Prostate gland (tissue), 2 donors: ENCODE data around the gene BICDL2. TPM values are rescaled to one million over a fixed set of nuclear protein-coding genes. Genes with fewer than 3 reads are reported as not detected.
A peak's percentile ranks its signal among the peaks of the same experiment; 100 is the strongest.

Experiments
- DNase-seq: peaks from one replicate; pipeline ENCODE4 v3.0.0-alpha.2; 2019; ENCODE audit warnings: low spot score
- H3K27ac ChIP-seq, 2 donors: fragments of 200-600 bp; sonication (generic); 2 replicates each; pipeline ENCODE4 v1.5.1; 2017 to 2019
- H3K27me3 ChIP-seq: fragments of 200-600 bp; sonication (generic); replicated peaks from 2 replicates; pipeline ENCODE4 v1.5.1; 2019; ENCODE audit not compliant: insufficient read depth
- H3K36me3 ChIP-seq, 2 donors: fragments of 200-600 bp; sonication (generic); 1 replicate in 1 of 2; 2 replicates in 1 of 2; pipeline versions ENCODE4 v1.5.1 to v1.8.1; 2017 to 2019
- H3K4me1 ChIP-seq: fragments of 200-600 bp; sonication (generic); replicated peaks from 2 replicates; pipeline ENCODE4 v1.5.1; 2019
- H3K4me3 ChIP-seq, 2 donors: fragments of 200-600 bp; sonication (generic); 2 replicates each; pipeline ENCODE4 v1.5.1; 2017 to 2019
- H3K9me3 ChIP-seq: fragments of 200-600 bp; sonication (generic); 2 replicates; pipeline ENCODE4 v1.5.1; 2017
- CTCF ChIP-seq, 4 experiments: fragments of 200-600 bp in 2 of 4; fragments of 450-650 bp in 2 of 4; sonication (generic) in 2 of 4; IDR thresholded peaks; 1 replicate in 3 of 4; 2 replicates in 1 of 4; pipeline ENCODE4 v1.5.1; 2016 to 2019; ENCODE audit warnings: antibody characterized with exemption in 4 of 4, mild to moderate bottlenecking in 2 of 4, moderate library complexity in 2 of 4
- POLR2A ChIP-seq: fragments of 450-650 bp; IDR thresholded peaks from one replicate; pipeline ENCODE4 v1.6.1; 2016; ENCODE audit warnings: antibody characterized with exemption, mild to moderate bottlenecking
- POLR2AphosphoS5 ChIP-seq: sonication (generic); formaldehyde crosslinking; IDR thresholded peaks from one replicate; pipeline ENCODE4 v1.6.1; 2017; ENCODE audit warnings: antibody characterized with exemption
- WGBS: methylation state at CpG from one replicate; pipeline ENCODE4 v1.1.5; 2018; 5-methylcytosine and 5-hydroxymethylcytosine counted together
- intact Hi-C: fragments of 100-400 bp; cut with DNase I; formaldehyde crosslinking; loops from one replicate; pipeline ENCODE4 v1.14.2; 2022
- total RNA-seq, 2 donors: library from RNA; depleted of rRNA; stranded (reverse); fragments of >200 nt; gene quantifications; one replicate each; pipeline ENCODE4 v1.1.0, GENCODE V29; 2016

The BICDL2 gene
- total RNA-seq, 2 donors from 2014 or later = 54.6 to 59.6 TPM

DNA sequence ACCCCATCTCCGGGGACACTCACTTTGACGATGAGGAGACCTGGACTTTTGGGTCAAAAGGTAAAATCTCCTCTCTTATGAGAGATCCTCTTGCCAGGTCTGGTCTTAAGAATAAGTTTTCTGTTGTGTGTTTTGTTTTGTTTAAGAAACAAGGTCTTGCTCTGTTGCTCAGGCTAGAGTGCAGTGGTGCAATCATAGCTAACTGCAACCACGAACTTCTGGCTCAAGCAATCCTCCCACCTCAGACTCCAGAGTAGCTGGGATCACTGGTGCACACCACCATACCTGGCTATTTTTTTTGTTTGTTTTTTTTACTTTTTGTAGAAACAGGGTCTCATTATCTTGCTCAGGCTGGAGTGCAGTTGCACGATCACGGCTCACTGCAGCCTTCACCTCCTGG, 13.7 kb upstream of the BICDL2 start:
- TF ChIP-seq POLR2A (no peak), CTCF (IDR thresholded peaks at IDR 0.05) (no peak), POLR2AphosphoS5 (no peak)
- H3K9me3 ChIP-seq = no peaks in the 10 kb centered on the region
- DNase-seq = no peak
- H3K36me3 ChIP-seq = no peaks in the 10 kb centered on the region
- H3K27me3 ChIP-seq = peaks cover 2% of the 10 kb centered on the region
- intact Hi-C loops = no loop called here
- H3K27ac ChIP-seq = no peak overlapping the region
- WGBS = 82% methylated on average over 5 of the region's 5 CpGs
- no peak overlapping the region for H3K4me3 ChIP-seq
- H3K4me1 ChIP-seq = peaks cover 10% of the 10 kb centered on the region

DNA sequence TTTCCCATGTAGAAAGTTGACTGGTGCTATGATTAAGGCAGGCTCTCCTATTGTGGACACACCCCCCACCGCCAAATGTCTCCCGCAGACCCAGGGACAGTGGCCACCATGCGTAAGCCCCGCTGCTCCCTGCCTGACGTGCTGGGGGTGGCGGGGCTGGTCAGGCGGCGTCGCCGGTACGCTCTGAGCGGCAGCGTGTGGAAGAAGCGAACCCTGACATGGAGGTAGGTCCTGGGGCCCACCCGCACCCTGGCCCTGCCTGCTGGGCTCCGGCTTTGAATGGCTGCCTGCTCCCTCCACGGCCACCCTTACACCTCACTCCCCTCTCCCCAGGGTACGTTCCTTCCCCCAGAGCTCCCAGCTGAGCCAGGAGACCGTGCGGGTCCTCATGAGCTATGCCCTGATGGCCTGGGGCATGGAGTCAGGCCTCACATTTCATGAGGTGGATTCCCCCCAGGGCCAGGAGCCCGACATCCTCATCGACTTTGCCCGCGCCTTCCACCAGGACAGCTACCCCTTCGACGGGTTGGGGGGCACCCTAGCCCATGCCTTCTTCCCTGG, 13.3 kb upstream of the BICDL2 start:
- Histone ChIP-seq H3K36me3 (no peaks in the 10 kb centered on the region), H3K4me1 (peaks cover 10% of the 10 kb centered on the region), H3K4me3 (no peak overlapping the region), H3K27ac (no peak overlapping the region), H3K27me3 (peaks cover 2% of the 10 kb centered on the region), H3K9me3 (no peaks in the 10 kb centered on the region)
- TF ChIP-seq POLR2A = no peak
- no peak for TF ChIP-seq POLR2AphosphoS5
- TF ChIP-seq CTCF (IDR thresholded peaks at IDR 0.05) = no peak
- DNase-seq = no peak
- 73% methylated on average over 23 of the region's 26 CpGs for WGBS
- intact Hi-C loops = no loop called here

GRCh38 chr16:3047387-3047720, 10.6 kb upstream of the BICDL2 start:
- H3K36me3 ChIP-seq = no peaks in the 10 kb centered on the region
- no peak for DNase-seq
- intact Hi-C loops = no loop called here
- H3K27me3 ChIP-seq = peaks cover 2% of the 10 kb centered on the region
- no peaks in the 10 kb centered on the region for H3K9me3 ChIP-seq
- H3K27ac ChIP-seq = no peak overlapping the region
- WGBS = 5% methylated on average over 11 of the region's 13 CpGs
- TF ChIP-seq CTCF (IDR thresholded peaks at IDR 0.05) = no peak
- no peak overlapping the region for H3K4me3 ChIP-seq
- peaks cover 10% of the 10 kb centered on the region for H3K4me1 ChIP-seq

- TF ChIP-seq POLR2A (no peak), POLR2AphosphoS5 (no peak), CTCF (IDR thresholded peaks at IDR 0.05) (no peak)
- intact Hi-C loops = no loop called here
- Histone ChIP-seq H3K4me1 (peaks cover 10% of the 10 kb centered on the region), H3K4me3 (peak overlapping the region; percentile 25 to 43), H3K36me3 (no peaks in the 10 kb centered on the region), H3K27me3 (peaks cover 2% of the 10 kb centered on the region), H3K9me3 (no peaks in the 10 kb centered on the region), H3K27ac (no peak overlapping the region)
- no peak for DNase-seq
- WGBS = 2% methylated on average over 26 of the region's 54 CpGs
Observed at GRCh38 chr16:3046641-3047386, 10.1 kb upstream of the BICDL2 start.
